HepG2 (cell line): ENCODE measurements around the gene ZNF22. TPM values are rescaled to one million over a fixed set of nuclear protein-coding genes. Genes with fewer than 3 reads are reported as not detected.

ENCODE experiments used
- FOXC1 ChIP-seq: sonication (generic); formaldehyde crosslinking; IDR thresholded peaks from 2 replicates; pipeline ENCODE4 v1.8.0; 2022; ENCODE audit warnings: mild to moderate bottlenecking, missing genetic modification reagents, borderline replicate concordance
- GABPA ChIP-seq, 2 experiments: IDR thresholded peaks; 2 replicates each; pipeline ENCODE4 v1.6.1; 2011 to 2016; ENCODE audit warnings: low read depth in 2 of 2, low read length in 1 of 2, missing biosample characterization in 1 of 2, missing genetic modification characterization in 1 of 2
- GTF3A ChIP-seq: sonication (generic); formaldehyde crosslinking; conservative IDR thresholded peaks from 2 replicates; pipeline ENCODE4 v1.4.0; 2020; ENCODE audit warnings: mild to moderate bottlenecking, missing genetic modification reagents
- HCFC1 ChIP-seq: fragments of 150-350 bp; IDR thresholded peaks from 2 replicates; pipeline ENCODE4 v1.6.1; 2014; ENCODE audit warnings: low read depth, low read length
- KLF11 ChIP-seq: IDR thresholded peaks from 2 replicates; pipeline ENCODE4 v1.6.1; 2016; ENCODE audit warnings: missing compliant biosample characterization
- PAX8 ChIP-seq: sonication (generic); formaldehyde crosslinking; IDR thresholded peaks from 2 replicates; pipeline ENCODE4 v1.8.0; 2022; ENCODE audit warnings: mild to moderate bottlenecking, missing genetic modification reagents, borderline replicate concordance
- SALL1 ChIP-seq: sonication (generic); formaldehyde crosslinking; IDR thresholded peaks from 2 replicates; pipeline ENCODE4 v1.8.0; 2022; ENCODE audit warnings: mild to moderate bottlenecking, missing genetic modification reagents
- TBP ChIP-seq: sonication (generic); formaldehyde crosslinking; IDR thresholded peaks from 2 replicates; pipeline ENCODE4 v1.5.0; 2020; ENCODE audit warnings: missing genetic modification reagents
- ZNF24 ChIP-seq: fragments of 450-650 bp; IDR thresholded peaks from 2 replicates; pipeline ENCODE4 v1.6.1; 2017; ENCODE audit warnings: antibody characterized with exemption, mild to moderate bottlenecking
- ZNF629 ChIP-seq: sonication (generic); formaldehyde crosslinking; conservative IDR thresholded peaks from 2 replicates; pipeline ENCODE4 v1.5.0; 2020; ENCODE audit warnings: missing genetic modification reagents
- ZNF724P ChIP-seq: sonication (generic); formaldehyde crosslinking; IDR thresholded peaks from 2 replicates; pipeline ENCODE4 v1.8.0; 2022; ENCODE audit warnings: missing genetic modification reagents, borderline replicate concordance
- ZNF772 ChIP-seq: sonication (generic); formaldehyde crosslinking; IDR thresholded peaks from 2 replicates; pipeline ENCODE4 v1.5.0; 2020; ENCODE audit warnings: mild to moderate bottlenecking, missing genetic modification reagents
- ZNF841 ChIP-seq: sonication (generic); formaldehyde crosslinking; IDR thresholded peaks from 2 replicates; pipeline ENCODE4 v1.8.1; 2023; ENCODE audit warnings: missing genetic modification reagents, borderline replicate concordance
- ZZZ3 ChIP-seq: sonication (generic); formaldehyde crosslinking; IDR thresholded peaks from 2 replicates; pipeline ENCODE4 v1.4.0; 2020; ENCODE audit warnings: missing genetic modification reagents, mild to moderate bottlenecking, borderline replicate concordance
- polyA plus RNA-seq, 8 experiments: library from polyadenylated mRNA; depleted of rRNA in 3 of 8; stranded (reverse) in 7 of 8; unstranded in 1 of 8; fragments of >200 nt; fragmentation: Illumina TruSeq in 4 of 8; extraction: Trizol in 4 of 8; gene quantifications; 2 replicates each; pipeline versions ENCODE4 v1.2.1 to v1.2.3, GENCODE V29; 2011 to 2016; ENCODE audit warnings: low read depth in 4 of 8, missing spikeins in 1 of 8, mixed read lengths in 1 of 8; ENCODE audit not compliant: insufficient read depth in 1 of 8
- total RNA-seq, 5 experiments: library from RNA; depleted of rRNA; stranded (reverse); fragments of >200 nt; fragmentation: Illumina TruSeq; extraction: Trizol; gene quantifications; 2 replicates each; pipeline ENCODE4 v1.2.3, GENCODE V29; 2016; ENCODE audit warnings: low read depth in 1 of 5
- TF ChIP-seq, protein P1 (sequence below): sonication (generic); formaldehyde crosslinking; conservative IDR thresholded peaks from 2 replicates; pipeline ENCODE4 v1.8.1; 2023; ENCODE audit warnings: missing genetic modification reagents
- TF ChIP-seq, protein P2 (sequence below): IDR thresholded peaks from 2 replicates; pipeline ENCODE4 v1.6.1; 2016; ENCODE audit warnings: low read depth
- TF ChIP-seq, protein P3 (sequence below), 2 experiments: sonication (generic) in 1 of 2; formaldehyde crosslinking in 1 of 2; IDR thresholded peaks; 2 replicates each; pipeline versions ENCODE4 v1.5.1 to v1.6.1; 2011 to 2020; ENCODE audit warnings: borderline replicate concordance in 1 of 2, low read depth in 1 of 2, low read length in 1 of 2, mild to moderate bottlenecking in 1 of 2, missing genetic modification reagents in 1 of 2, moderate library complexity in 1 of 2
- TF ChIP-seq, protein P4 (sequence below): sonication (generic); formaldehyde crosslinking; IDR thresholded peaks from 2 replicates; pipeline ENCODE4 v1.8.0; 2022; ENCODE audit warnings: missing genetic modification reagents, mild to moderate bottlenecking, borderline replicate concordance
- TF ChIP-seq, protein P5 (sequence below): sonication (generic); formaldehyde crosslinking; IDR thresholded peaks from 2 replicates; pipeline ENCODE4 v1.5.1; 2020; ENCODE audit warnings: mild to moderate bottlenecking, moderate library complexity, missing genetic modification reagents

ZNF22 gene
- total and polyA plus RNA-seq, 2 of the 13 experiments (the other 11 are each of a cell fraction or from before 2014, with no cell fraction given) = 0.40 to 1.3 TPM

DNA sequence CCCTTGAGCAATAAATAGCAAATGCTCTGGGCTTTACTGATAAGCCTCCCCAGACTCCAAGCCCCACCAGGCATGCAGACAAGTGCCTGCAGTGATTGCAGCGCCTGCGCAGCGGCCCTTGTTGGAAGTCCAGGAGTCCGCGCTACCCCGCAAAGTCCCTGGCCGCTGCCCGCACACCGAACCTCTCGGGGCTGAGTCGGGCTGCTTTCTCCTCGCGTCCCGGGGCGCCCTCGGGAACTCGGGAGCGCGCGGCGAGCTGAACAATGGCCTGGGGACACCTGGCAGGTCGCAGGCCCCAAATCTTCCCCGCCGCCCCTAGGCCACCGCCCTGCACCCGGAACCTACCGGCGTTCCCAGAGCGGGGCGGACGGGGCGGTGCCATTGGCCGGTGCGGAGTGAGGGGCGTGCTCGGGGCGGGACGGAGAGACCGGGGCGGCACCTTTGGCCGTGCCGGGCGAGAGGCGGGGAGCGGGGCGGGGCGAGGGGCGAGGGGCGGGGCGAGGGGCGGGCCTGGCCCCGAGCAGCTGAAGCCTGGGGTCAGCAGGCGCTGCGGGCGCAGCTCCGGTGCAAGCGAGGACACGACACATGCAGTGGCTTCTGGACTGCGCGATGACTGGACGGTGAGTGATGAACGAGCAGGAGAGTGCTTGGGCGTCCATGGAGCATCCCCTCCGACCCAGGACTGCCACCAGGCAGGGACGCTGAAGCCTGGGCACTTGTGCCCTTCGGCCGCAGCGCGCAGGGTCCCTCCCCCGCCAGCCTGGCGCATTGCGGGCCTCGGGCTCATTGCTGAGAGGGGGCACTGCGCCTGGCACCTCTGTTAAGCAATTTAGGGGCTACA lies 41.3 kb upstream of the ZNF22 start, which contains the start of gene RASSF4 (continued):
- no peak for TF ChIP-seq ZNF724P
- TF ChIP-seq ZNF772 = peak; percentile 72; the same call in 1 of the 2 replicates
- TF ChIP-seq GTF3A (CRISPR knock-in tag) = no peak
- peak; percentile 84; the same call in 1 of the 2 replicates for TF ChIP-seq FOXC1
- TF ChIP-seq GABPA (IDR thresholded peaks at IDR 0.05; ENCODE audit: low read depth, low read length) = no peak
- no peak for TF ChIP-seq GABPA (CRISPR knock-in tag; IDR thresholded peaks at IDR 0.05; ENCODE audit: low read depth)
- peak; percentile 47; the same call in 1 of the 2 replicates for TF ChIP-seq KLF11
- TF ChIP-seq, protein P1, sequence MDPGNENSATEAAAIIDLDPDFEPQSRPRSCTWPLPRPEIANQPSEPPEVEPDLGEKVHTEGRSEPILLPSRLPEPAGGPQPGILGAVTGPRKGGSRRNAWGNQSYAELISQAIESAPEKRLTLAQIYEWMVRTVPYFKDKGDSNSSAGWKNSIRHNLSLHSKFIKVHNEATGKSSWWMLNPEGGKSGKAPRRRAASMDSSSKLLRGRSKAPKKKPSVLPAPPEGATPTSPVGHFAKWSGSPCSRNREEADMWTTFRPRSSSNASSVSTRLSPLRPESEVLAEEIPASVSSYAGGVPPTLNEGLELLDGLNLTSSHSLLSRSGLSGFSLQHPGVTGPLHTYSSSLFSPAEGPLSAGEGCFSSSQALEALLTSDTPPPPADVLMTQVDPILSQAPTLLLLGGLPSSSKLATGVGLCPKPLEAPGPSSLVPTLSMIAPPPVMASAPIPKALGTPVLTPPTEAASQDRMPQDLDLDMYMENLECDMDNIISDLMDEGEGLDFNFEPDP (CRISPR knock-in tag) = no peak
- TF ChIP-seq, protein P2, sequence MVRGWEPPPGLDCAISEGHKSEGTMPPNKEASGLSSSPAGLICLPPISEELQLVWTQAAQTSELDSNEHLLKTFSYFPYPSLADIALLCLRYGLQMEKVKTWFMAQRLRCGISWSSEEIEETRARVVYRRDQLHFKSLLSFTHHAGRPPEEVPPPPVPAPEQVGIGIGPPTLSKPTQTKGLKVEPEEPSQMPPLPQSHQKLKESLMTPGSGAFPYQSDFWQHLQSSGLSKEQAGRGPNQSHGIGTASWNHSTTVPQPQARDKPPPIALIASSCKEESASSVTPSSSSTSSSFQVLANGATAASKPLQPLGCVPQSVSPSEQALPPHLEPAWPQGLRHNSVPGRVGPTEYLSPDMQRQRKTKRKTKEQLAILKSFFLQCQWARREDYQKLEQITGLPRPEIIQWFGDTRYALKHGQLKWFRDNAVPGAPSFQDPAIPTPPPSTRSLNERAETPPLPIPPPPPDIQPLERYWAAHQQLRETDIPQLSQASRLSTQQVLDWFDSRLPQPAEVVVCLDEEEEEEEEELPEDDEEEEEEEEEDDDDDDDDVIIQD (CRISPR knock-in tag) = peak; percentile 60; the same call in 1 of the 2 replicates
- TF ChIP-seq ZNF629 (CRISPR knock-in tag) = no peak
- TF ChIP-seq TBP (CRISPR knock-in tag) = no peak
- peak; percentile 58; the same call in 1 of the 2 replicates for TF ChIP-seq PAX8 (CRISPR knock-in tag)
- no peak for TF ChIP-seq ZZZ3 (CRISPR knock-in tag)
- TF ChIP-seq, protein P3, sequence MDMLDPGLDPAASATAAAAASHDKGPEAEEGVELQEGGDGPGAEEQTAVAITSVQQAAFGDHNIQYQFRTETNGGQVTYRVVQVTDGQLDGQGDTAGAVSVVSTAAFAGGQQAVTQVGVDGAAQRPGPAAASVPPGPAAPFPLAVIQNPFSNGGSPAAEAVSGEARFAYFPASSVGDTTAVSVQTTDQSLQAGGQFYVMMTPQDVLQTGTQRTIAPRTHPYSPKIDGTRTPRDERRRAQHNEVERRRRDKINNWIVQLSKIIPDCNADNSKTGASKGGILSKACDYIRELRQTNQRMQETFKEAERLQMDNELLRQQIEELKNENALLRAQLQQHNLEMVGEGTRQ (IDR thresholded peaks at IDR 0.05; ENCODE audit: low read depth, low read length) = no peak
- TF ChIP-seq, protein P3 (CRISPR knock-in tag; IDR thresholded peaks at IDR 0.05; ENCODE audit: borderline replicate concordance) = no peak; the same call in 1 of the 2 replicates
- TF ChIP-seq HCFC1 = peak; percentile 12; the same call in 1 of the 2 replicates
- TF ChIP-seq, protein P4, sequence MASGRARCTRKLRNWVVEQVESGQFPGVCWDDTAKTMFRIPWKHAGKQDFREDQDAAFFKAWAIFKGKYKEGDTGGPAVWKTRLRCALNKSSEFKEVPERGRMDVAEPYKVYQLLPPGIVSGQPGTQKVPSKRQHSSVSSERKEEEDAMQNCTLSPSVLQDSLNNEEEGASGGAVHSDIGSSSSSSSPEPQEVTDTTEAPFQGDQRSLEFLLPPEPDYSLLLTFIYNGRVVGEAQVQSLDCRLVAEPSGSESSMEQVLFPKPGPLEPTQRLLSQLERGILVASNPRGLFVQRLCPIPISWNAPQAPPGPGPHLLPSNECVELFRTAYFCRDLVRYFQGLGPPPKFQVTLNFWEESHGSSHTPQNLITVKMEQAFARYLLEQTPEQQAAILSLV (CRISPR knock-in tag) = no peak
- peak; percentile 84 for TF ChIP-seq SALL1 (CRISPR knock-in tag)
- TF ChIP-seq ZNF24 = no peak
- TF ChIP-seq ZNF841 (CRISPR knock-in tag) = 0 out of 2 replicates have a peak, but pooled peaks have one; percentile 44
- TF ChIP-seq, protein P5, sequence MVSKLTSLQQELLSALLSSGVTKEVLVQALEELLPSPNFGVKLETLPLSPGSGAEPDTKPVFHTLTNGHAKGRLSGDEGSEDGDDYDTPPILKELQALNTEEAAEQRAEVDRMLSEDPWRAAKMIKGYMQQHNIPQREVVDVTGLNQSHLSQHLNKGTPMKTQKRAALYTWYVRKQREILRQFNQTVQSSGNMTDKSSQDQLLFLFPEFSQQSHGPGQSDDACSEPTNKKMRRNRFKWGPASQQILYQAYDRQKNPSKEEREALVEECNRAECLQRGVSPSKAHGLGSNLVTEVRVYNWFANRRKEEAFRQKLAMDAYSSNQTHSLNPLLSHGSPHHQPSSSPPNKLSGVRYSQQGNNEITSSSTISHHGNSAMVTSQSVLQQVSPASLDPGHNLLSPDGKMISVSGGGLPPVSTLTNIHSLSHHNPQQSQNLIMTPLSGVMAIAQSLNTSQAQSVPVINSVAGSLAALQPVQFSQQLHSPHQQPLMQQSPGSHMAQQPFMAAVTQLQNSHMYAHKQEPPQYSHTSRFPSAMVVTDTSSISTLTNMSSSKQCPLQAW (CRISPR knock-in tag) = peak; percentile 78
